Upper lobe of right lung (tissue), 1 donor: Measurements from ENCODE around the gene ALDH3B2. TPM values are rescaled to one million over a fixed set of nuclear protein-coding genes. Genes with fewer than 3 reads are reported as not detected.
A peak's percentile ranks its signal among the peaks of the same experiment; 100 is the strongest.

Source experiments
- ATAC-seq: fragments of 200-7000 bp; cut with Tn5 transposase; one replicate; pipeline ENCODE4 v1.9.1; 2020; ENCODE audit warnings: mild to moderate bottlenecking, moderate library complexity
- DNase-seq: peaks from one replicate; pipeline ENCODE4 v3.0.0-alpha.2; 2020
- H3K27ac ChIP-seq: fragments of 200-600 bp; one replicate; pipeline ENCODE4 v1.8.0; 2022
- H3K27me3 ChIP-seq: fragments of 200-600 bp; one replicate; pipeline ENCODE4 v1.8.0; 2022; ENCODE audit warnings: mild to moderate bottlenecking
- H3K36me3 ChIP-seq: fragments of 200-600 bp; one replicate; pipeline ENCODE4 v1.8.0; 2022
- H3K4me1 ChIP-seq: fragments of 200-600 bp; one replicate; pipeline ENCODE4 v1.8.0; 2022
- H3K4me3 ChIP-seq: fragments of 200-600 bp; one replicate; pipeline ENCODE4 v1.8.0; 2022; ENCODE audit warnings: mild to moderate bottlenecking
- H3K9me3 ChIP-seq: fragments of 200-600 bp; one replicate; pipeline ENCODE4 v1.8.0; 2022
- CTCF ChIP-seq: fragments of 200-600 bp; IDR thresholded peaks from one replicate; pipeline ENCODE4 v1.8.0; 2022; ENCODE audit warnings: antibody characterized with exemption
- intact Hi-C: fragments of 100-400 bp; cut with DNase I; formaldehyde crosslinking; loops from one replicate; pipeline ENCODE4 v1.11.0; 2022
- total RNA-seq: library from RNA; stranded (reverse); fragmentation: NEBNext Ultra II Directional; extraction: Animal tissue kit (Norgen Biotek cat#: 25700); gene quantifications from one replicate; pipeline ENCODE4 v1.2.1, GENCODE V29; 2021
- donor health status: DM: no; HTN: yes; CAD: no; lungs with severe emphysema.

The ALDH3B2 gene
- total RNA-seq, 1 donor from 2014 or later: 1.3 TPM

GRCh38 chr11:67644472-67645418, 29.7 kb downstream of the ALDH3B2 start:
- H3K4me1 ChIP-seq: no peaks in the 10 kb centered on the region
- DNase-seq (peak; percentile 36), ATAC-seq (no peak)
- H3K4me3 ChIP-seq: no peak overlapping the region
- peaks cover 11% of the 10 kb centered on the region for H3K27me3 ChIP-seq
- H3K36me3 ChIP-seq: no peaks in the 10 kb centered on the region
- no peak overlapping the region for H3K27ac ChIP-seq
- no peak for TF ChIP-seq CTCF
- intact Hi-C loops: no loop called here
- H3K9me3 ChIP-seq: no peaks in the 10 kb centered on the region

DNA sequence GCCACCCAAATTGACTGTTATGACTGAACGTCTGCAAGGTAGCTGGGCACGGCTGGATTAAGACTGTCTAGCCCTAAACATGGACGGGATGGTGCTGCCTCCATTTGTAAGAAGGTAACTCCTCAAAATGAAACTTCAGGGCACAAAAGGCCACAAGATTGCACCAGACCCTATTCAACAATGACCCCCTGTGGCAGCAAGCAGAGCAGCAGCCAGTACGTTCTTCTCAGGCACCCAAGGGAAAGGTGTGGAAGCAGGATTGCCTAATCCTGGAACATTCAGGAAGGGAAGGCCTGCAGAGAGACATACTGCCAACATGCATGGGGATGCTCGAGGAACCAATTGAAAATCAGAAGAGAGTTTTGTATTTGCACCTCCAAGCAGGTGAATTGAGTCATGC, 30.4 kb downstream of the ALDH3B2 start:
- peak; percentile 8 for TF ChIP-seq CTCF
- H3K4me1 ChIP-seq: no peaks in the 10 kb centered on the region
- intact Hi-C loops: no loop called here
- H3K9me3 ChIP-seq: no peaks in the 10 kb centered on the region
- DNase-seq: no peak
- H3K27ac ChIP-seq: no peak overlapping the region
- ATAC-seq: no peak
- H3K27me3 ChIP-seq: peaks cover 15% of the 10 kb centered on the region
- no peak overlapping the region for H3K4me3 ChIP-seq
- H3K36me3 ChIP-seq: no peaks in the 10 kb centered on the region

GRCh38 chr11:67642173-67643120, 32.0 kb downstream of the ALDH3B2 start:
- intact Hi-C loops: no loop called here
- Histone ChIP-seq H3K9me3 (no peaks in the 10 kb centered on the region), H3K27ac (no peak overlapping the region), H3K4me1 (no peaks in the 10 kb centered on the region), H3K4me3 (no peak overlapping the region), H3K27me3 (peaks cover 15% of the 10 kb centered on the region), H3K36me3 (no peaks in the 10 kb centered on the region)
- ATAC-seq: no peak
- TF ChIP-seq CTCF: no peak
- DNase-seq: peak; percentile 36

GRCh38 chr11:67641338-67642172, 32.9 kb downstream of the ALDH3B2 start:
- peak; percentile 56 for DNase-seq
- Histone ChIP-seq H3K4me3 (no peak overlapping the region), H3K4me1 (no peaks in the 10 kb centered on the region), H3K27me3 (peaks cover 15% of the 10 kb centered on the region), H3K9me3 (no peaks in the 10 kb centered on the region), H3K27ac (no peak overlapping the region), H3K36me3 (no peaks in the 10 kb centered on the region)
- no peak for TF ChIP-seq CTCF
- intact Hi-C loops: no loop called here
- no peak for ATAC-seq

DNA sequence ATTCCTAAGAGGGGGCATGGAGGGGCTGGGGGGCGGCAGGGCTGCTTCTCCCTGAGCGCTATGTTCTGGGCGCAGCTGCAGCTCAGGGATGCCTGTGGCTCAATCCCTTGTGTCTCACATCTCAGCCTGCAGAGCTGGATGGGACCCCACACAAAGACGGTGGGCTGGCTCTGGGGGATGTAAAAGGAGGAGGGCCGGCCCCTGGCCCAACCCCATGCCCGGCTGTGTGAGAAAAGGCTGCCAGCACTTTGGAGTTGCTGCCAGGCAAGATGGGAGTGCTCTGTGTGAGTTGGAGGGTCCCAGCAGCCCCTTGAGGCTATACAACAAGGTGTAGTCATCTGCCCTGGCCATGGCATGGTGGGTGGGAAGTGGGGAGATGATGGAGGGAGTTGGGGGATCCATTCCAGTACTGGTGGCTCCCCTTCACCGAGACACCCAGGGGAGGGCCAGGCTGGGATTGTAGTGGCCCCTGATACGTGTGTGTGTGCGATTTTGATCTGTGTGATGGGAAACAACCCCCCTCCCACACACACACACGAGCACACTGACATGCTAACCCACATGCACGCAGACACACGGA, 33.6 kb downstream of the ALDH3B2 start:
- Histone ChIP-seq H3K27me3 (peaks cover 11% of the 10 kb centered on the region), H3K4me3 (no peak overlapping the region), H3K36me3 (no peaks in the 10 kb centered on the region), H3K9me3 (no peaks in the 10 kb centered on the region), H3K27ac (no peak overlapping the region), H3K4me1 (no peaks in the 10 kb centered on the region)
- intact Hi-C loops: no loop called here
- no peak for TF ChIP-seq CTCF
- peak; percentile 49 for DNase-seq
- ATAC-seq: no peak
